ENCODE measurements around the gene DQX1. TPM values are rescaled to one million over a fixed set of nuclear protein-coding genes. Genes with fewer than 3 reads are reported as not detected.
A peak's percentile ranks its signal among the peaks of the same experiment; 100 is the strongest.

The DQX1 gene
- total RNA-seq, 2 donors from 2014 or later, result 2.0 TPM; not detected in 1

- intact Hi-C loops (cut with DNase I), result no loop called here
- H3K27me3 ChIP-seq, result no peaks in the 10 kb centered on the region
- no peaks in the 10 kb centered on the region for H3K9me3 ChIP-seq
- DNase-seq, result peak in 1 of 4 donors; percentile 46
- 79 to 84% methylated on average over 15 to 17 of the region's 17 CpGs for WGBS, 2 donors
- TF ChIP-seq POLR2A (IDR thresholded peaks at IDR 0.05) (no peak), CTCF (IDR thresholded peaks at IDR 0.05) (no peak)
- peak overlapping the region in 1 of 2 donors; percentile 64 for H3K4me3 ChIP-seq
- H3K36me3 ChIP-seq (replicated peaks in 1 of 2; ENCODE audit: insufficient read depth in 1 of 2, low read depth in 2 of 2), result no peaks in the 10 kb centered on the region
- peak overlapping the region in 2 of 4 donors; percentile 79 to 85 for H3K27ac ChIP-seq
- no peak for ATAC-seq
- H3K4me1 ChIP-seq, result peaks cover 16% of the 10 kb centered on the region
Observed at GRCh38 chr2:74555610-74556103, 29.6 kb upstream of the DQX1 start.

DNA sequence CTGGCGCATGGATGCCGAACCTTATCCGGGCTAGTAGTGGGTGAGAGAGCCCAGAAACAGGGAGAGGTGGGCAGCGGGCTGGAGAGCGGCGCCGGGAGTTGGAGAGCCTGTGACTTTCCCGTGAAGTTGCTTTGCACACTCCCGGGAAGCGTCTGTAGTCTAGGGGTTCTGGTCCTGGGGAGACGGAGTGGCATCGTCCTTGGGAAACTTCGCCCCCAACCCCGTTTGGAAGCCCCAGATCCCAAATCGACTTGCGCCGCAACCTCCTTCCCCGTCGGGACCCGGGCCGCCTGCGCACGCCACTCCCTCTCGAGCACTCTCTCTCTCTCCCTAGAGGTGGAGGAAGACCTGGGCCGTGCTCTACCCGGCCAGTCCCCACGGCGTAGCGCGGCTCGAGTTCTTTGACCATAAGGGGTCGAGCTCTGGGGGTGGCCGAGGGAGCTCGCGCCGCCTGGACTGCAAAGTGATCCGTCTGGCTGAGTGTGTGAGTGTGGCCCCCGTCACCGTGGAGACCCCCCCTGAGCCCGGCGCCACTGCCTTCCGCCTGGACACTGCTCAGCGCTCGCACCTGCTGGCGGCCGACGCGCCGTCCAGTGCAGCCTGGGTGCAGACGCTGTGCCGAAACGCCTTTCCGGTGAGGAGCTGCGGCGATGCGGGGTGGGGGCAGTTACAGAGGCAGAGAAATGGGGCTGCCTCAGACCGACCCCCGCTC, 28.9 kb upstream of the DQX1 start:
- H3K27me3 ChIP-seq, result no peaks in the 10 kb centered on the region
- WGBS, 2 donors, result 0 to 2% methylated on average over 21 to 57 of the region's 58 CpGs
- ATAC-seq (peak; percentile 65), DNase-seq (peak; percentile 46 to 55 (median 51))
- H3K9me3 ChIP-seq, result no peaks in the 10 kb centered on the region
- intact Hi-C loops (cut with DNase I), result no loop called here
- no peaks in the 10 kb centered on the region for H3K36me3 ChIP-seq (replicated peaks in 1 of 2; ENCODE audit: insufficient read depth in 1 of 2, low read depth in 2 of 2)
- TF ChIP-seq POLR2A (IDR thresholded peaks at IDR 0.05), result peak in 2 of 3 donors; percentile 32 to 44
- peak in 2 of 7 experiments; percentile 20 to 24 for TF ChIP-seq CTCF (IDR thresholded peaks at IDR 0.05)
- H3K4me1 ChIP-seq, result peaks cover 16% of the 10 kb centered on the region
- peak overlapping the region; percentile 43 to 85 (median 74) for H3K27ac ChIP-seq
- peak overlapping the region; percentile 43 to 64 for H3K4me3 ChIP-seq

DNA sequence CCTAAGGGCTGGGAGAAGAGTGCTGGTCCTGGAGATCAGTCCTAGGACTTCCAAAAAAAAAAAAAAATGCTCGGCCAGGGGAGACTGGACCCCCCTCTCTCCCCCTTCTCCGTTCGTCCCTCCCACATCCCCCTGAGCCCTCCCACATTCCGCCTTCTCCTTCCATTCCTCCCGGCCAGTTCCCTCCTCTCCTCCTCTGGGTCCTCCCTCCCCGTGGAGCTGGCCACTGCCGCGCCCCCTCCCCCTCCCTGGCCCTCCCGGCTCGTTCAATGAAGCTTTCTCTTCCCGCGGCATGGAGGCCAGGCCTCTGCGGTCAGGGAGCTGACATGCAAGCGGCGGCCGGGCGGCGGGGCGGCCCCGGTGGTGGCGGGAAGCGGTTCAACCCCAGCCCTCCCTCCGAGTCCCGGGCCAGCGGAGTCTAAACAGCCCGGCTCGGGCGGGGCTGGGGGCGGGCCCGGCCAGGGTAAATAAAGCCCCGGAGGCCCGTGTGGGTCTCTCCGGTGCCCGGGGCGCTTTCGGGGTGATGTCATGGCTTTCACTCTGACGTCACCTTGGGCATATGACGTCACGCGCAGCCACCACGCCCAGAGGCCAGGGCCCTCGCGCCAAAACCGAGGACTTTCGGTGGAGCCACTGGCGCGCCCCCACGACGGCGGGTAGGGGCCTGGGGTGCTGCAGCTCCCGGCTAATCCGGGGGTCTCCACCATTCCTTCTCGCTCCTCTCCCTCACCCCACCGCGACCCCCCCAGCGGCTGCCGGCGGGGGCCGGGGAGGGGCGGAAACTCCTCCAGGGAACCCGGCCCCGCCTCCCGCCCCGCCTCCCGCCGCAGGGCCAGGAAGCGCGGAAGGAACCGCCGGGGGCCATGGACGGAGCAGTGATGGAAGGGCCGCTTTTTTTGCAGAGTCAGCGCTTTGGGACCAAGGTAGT, 28.1 kb upstream of the DQX1 start, which contains the start of the genes DOK1 and LOXL3:
DOK1 (plus strand) TSS at position 829 of the 928 bp plus-strand sequence; CDS start at position 864, 35 bp downstream.
LOXL3 (minus strand) TSS at position 51 of the 928 bp plus-strand sequence. CDS start 1,308 bp downstream, outside the sequence.
- H3K9me3 ChIP-seq, result no peaks in the 10 kb centered on the region
- peak within 1 kb of the TSS; percentile 43 to 64 for H3K4me3 ChIP-seq
- no peaks in the 10 kb centered on the region for H3K27me3 ChIP-seq
- H3K36me3 ChIP-seq (replicated peaks in 1 of 2; ENCODE audit: insufficient read depth in 1 of 2, low read depth in 2 of 2), result no peaks in the 10 kb centered on the region
- peaks cover 23% of the 10 kb centered on the region for H3K4me1 ChIP-seq
- peak in 2 of 3 donors; percentile 4 to 22 for TF ChIP-seq POLR2A (IDR thresholded peaks at IDR 0.05)
- peak in 2 of 7 experiments; percentile 13 to 27 for TF ChIP-seq CTCF (IDR thresholded peaks at IDR 0.05)
- intact Hi-C loops (cut with DNase I), result no loop called here
- 1 to 3% methylated on average over 24 to 68 of the region's 73 CpGs for WGBS, 2 donors
- H3K27ac ChIP-seq, result peak within 1 kb of the TSS; percentile 43 to 85 (median 74)
- ATAC-seq (peak; percentile 87), DNase-seq (peak; percentile 84 to 88 (median 86))

DNA sequence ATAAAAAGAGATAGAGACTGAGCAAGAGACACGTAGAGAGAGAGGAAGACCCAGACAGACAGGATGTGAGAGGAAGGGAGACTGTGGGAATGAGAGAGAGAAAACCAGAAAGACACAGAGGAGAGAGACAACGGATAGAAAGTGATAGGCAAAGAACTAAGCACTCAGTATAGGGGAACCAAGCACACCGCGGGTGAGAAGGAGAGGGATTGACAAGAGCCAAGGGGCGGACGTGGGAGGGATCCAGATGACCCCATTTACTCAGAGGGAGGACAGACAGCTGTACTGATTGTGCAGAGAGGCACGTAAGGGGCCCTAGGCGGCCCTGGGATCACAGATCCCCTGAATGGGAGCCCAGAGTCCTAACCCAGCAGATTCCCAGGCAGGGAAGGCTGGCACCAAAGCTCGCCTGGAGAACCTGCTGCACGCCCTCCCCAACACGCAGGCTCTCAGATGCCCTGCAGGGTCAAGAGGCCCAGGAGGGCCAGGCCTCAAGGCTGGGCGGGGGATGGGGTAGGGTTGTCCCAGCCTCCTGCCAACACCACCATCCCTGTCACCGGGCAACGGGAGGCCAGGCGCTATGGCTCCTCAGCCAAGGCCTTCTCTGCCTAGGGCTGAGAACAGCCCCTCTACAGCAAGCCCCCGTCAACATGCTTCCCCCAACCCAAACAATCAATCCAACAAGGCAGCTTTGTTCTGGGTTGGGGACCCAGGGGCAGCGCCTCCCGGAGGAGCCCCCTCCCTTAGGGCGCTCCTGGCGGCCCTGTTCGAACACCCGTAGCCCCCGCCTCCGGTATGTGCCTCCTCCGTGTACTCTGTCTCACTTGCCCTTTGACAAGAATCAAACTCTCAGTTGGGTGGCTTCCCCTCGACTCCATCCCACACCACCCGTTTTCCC, 27.1 kb upstream of the DQX1 start:
- Histone ChIP-seq H3K4me3 (no peak overlapping the region), H3K9me3 (no peaks in the 10 kb centered on the region), H3K27me3 (no peaks in the 10 kb centered on the region), H3K36me3 (replicated peaks in 1 of 2; ENCODE audit: insufficient read depth in 1 of 2, low read depth in 2 of 2) (no peaks in the 10 kb centered on the region), H3K27ac (peak overlapping the region in 1 of 4 donors; percentile 85), H3K4me1 (peaks cover 31% of the 10 kb centered on the region)
- ATAC-seq (no peak), DNase-seq (no peak)
- intact Hi-C loops (cut with DNase I), result no loop called here
- 60 to 66% methylated on average over 19 to 27 of the region's 27 CpGs for WGBS, 2 donors
- no peak for TF ChIP-seq CTCF (IDR thresholded peaks at IDR 0.05)
